ENCODE measurements around the gene AGPAT3.

DNA sequence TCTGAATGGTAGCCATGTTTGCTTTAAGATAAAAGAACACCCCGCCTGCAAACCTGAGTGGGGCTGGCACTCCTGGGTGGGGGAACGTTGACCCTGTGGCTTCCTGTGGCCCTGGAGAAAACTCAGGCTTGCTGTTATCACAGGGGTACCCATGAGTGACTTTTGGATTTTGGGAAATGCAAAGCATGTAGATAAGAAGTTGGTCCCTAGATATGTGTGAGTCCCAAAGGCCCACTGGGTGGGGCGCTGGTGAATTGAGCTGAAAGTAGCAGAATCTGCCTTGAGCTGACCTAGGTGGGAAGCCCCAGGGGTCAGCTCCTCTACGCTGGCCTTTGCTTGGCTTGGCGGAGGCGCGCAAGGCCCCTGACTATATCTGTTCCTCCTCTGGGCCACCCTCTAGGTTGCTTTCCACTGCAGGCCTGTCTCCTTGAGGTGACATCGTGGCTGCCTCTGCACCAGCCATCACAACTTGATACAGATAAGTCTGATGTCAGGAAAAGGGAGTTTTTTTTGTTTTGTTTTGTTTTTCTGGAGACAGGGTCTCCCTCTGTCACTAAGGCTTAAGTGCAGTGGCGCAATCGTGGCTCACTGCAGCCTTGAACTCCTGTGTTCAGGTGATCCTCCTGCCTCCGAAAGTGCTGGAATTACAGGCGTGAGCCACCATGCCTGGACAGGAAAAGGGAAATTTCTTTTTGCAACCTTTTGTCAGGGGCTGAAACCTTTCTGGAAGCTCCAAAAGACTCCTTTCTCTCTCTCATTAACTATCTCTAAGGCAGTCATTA lies 72.2 kb downstream of the AGPAT3 start:
- TF ChIP-seq POLR2AphosphoS5 (IDR thresholded peaks at IDR 0.05; ENCODE audit: low read depth, low read length) (no peak), POLR2A (IDR thresholded peaks at IDR 0.05; ENCODE audit: low read depth, low read length) (no peak), TAF1 (IDR thresholded peaks at IDR 0.05; ENCODE audit: borderline replicate concordance, low read depth, low read length) (no peak)

Measured in GM12892 (cell line).